NCI-H2081 (cell line): ENCODE results near the gene IPCEF1.

ENCODE experiments used
- DNase-seq, 2 experiments: peaks; one replicate each; lab custom pipeline; 2025; lab: John Stamatoyannopoulos, UW

Gene IPCEF1

GRCh38 chr6:154356690-154357089 lies at the start of gene IPCEF1:
TSS of gene IPCEF1 (minus strand) at chr6:154356803. CDS start at chr6:154265947, 90,856 bp downstream.
- no peak for DNase-seq

- DNase-seq, result no peak
These were observed 49.7 kb upstream of the IPCEF1 start for GRCh38 chr6:154406301-154406700.

- no peak for DNase-seq
These were observed 48.3 kb upstream of the IPCEF1 start for GRCh38 chr6:154404791-154405400.

GRCh38 chr6:154403788-154404187 lies 47.2 kb upstream of the IPCEF1 start:
- DNase-seq, result peak in 1 of 2 experiments; percentile 36

GRCh38 chr6:154402081-154402780 lies 45.6 kb upstream of the IPCEF1 start:
- no peak for DNase-seq

GRCh38 chr6:154399097-154399496 lies 42.5 kb upstream of the IPCEF1 start:
- no peak for DNase-seq

GRCh38 chr6:154397491-154398195 lies 41.0 kb upstream of the IPCEF1 start:
- no peak for DNase-seq

GRCh38 chr6:154395878-154396277 lies 39.3 kb upstream of the IPCEF1 start:
- DNase-seq, result no peak

GRCh38 chr6:154395316-154395715 lies 38.7 kb upstream of the IPCEF1 start:
- DNase-seq, result no peak

GRCh38 chr6:154394571-154394970 lies 38.0 kb upstream of the IPCEF1 start:
- no peak for DNase-seq

- no peak for DNase-seq
These were observed 33.4 kb upstream of the IPCEF1 start for GRCh38 chr6:154390034-154390433.

GRCh38 chr6:154388803-154389202 lies 32.2 kb upstream of the IPCEF1 start:
- no peak for DNase-seq

GRCh38 chr6:154386848-154387717 lies 30.5 kb upstream of the IPCEF1 start:
- no peak for DNase-seq

- no peak for DNase-seq
These were observed 27.6 kb upstream of the IPCEF1 start for GRCh38 chr6:154384191-154384590.

- DNase-seq, result no peak
These were observed 26.7 kb upstream of the IPCEF1 start for GRCh38 chr6:154383273-154383672.

GRCh38 chr6:154382740-154383139 lies 26.1 kb upstream of the IPCEF1 start:
- DNase-seq, result no peak

GRCh38 chr6:154381548-154381947 lies 24.9 kb upstream of the IPCEF1 start:
- no peak for DNase-seq

GRCh38 chr6:154380741-154381140 lies 24.1 kb upstream of the IPCEF1 start:
- DNase-seq, result no peak

GRCh38 chr6:154379585-154379984 lies 23.0 kb upstream of the IPCEF1 start:
- no peak for DNase-seq

GRCh38 chr6:154378518-154378917 lies 21.9 kb upstream of the IPCEF1 start:
- no peak for DNase-seq

- DNase-seq, result no peak
These were observed 21.1 kb upstream of the IPCEF1 start for GRCh38 chr6:154377726-154378125.

GRCh38 chr6:154373971-154374370 lies 17.4 kb upstream of the IPCEF1 start:
- DNase-seq, result no peak
